SU-DHL-6 (cell line): ENCODE results near the gene TMEM62.

Experiments
- CTCF ChIP-seq: fragments of 200-600 bp; sonication (generic); IDR thresholded peaks from one replicate; pipeline ENCODE4 v1.5.1; 2017; ENCODE audit warnings: antibody characterized with exemption, mild to moderate bottlenecking, low read length, moderate library complexity; ENCODE audit not compliant: insufficient read depth, poor library complexity, severe bottlenecking
- EZH2phosphoT487 ChIP-seq: fragments of 200-600 bp; sonication (generic), shearing (Covaris generic); conservative IDR thresholded peaks from 2 replicates; pipeline ENCODE4 v1.6.1; 2018; ENCODE audit warnings: mild to moderate bottlenecking, antibody characterized with exemption, low read length, moderate library complexity, mixed read lengths

GRCh38 chr15:43151688-43152087, 18.3 kb downstream of the TMEM62 start:
- TF ChIP-seq CTCF = no peak
- no peak for TF ChIP-seq EZH2phosphoT487
